OCI-LY1 (cell line): Measurements from ENCODE around the gene L3MBTL4.

ENCODE experiments used
- H2AFZ ChIP-seq: fragments of 200-600 bp; sonication (generic), shearing (Covaris generic); 2 replicates; pipeline ENCODE4 v1.6.0; 2014; ENCODE audit warnings: antibody characterized with exemption, mild to moderate bottlenecking, low read length
- H3F3A ChIP-seq: fragments of 200-600 bp; sonication (generic), shearing (Covaris generic); 2 replicates; pipeline ENCODE4 v1.6.0; 2014; ENCODE audit warnings: mild to moderate bottlenecking, antibody characterized with exemption, low read length, moderate library complexity; ENCODE audit not compliant: insufficient read depth
- H3K27ac ChIP-seq: fragments of 200-600 bp; sonication (generic); 2 replicates; pipeline ENCODE4 v1.5.1; 2014; ENCODE audit warnings: low read length, mixed run types, mild to moderate bottlenecking, low read depth; ENCODE audit not compliant: poor library complexity, severe bottlenecking
- H3K27me3 ChIP-seq: fragments of 200-600 bp; sonication (generic); 2 replicates; pipeline ENCODE4 v1.6.0; 2014; ENCODE audit warnings: antibody characterized with exemption, mild to moderate bottlenecking, low read length, moderate library complexity; ENCODE audit not compliant: insufficient read depth
- H3K36me3 ChIP-seq: fragments of 200-600 bp; sonication (generic); 2 replicates; pipeline ENCODE4 v1.6.1; 2014; ENCODE audit warnings: mild to moderate bottlenecking, antibody characterized with exemption, low read length, moderate library complexity, mixed read lengths; ENCODE audit not compliant: insufficient read depth
- H3K4me1 ChIP-seq: fragments of 200-600 bp; sonication (generic); 2 replicates; pipeline ENCODE4 v1.5.1; 2014; ENCODE audit warnings: mild to moderate bottlenecking, low read length, moderate library complexity; ENCODE audit not compliant: insufficient read depth, severe bottlenecking
- H3K4me2 ChIP-seq: fragments of 200-600 bp; sonication (generic), shearing (Covaris generic); 2 replicates; pipeline ENCODE4 v1.6.1; 2014; ENCODE audit warnings: low read length
- H3K4me3 ChIP-seq: fragments of 200-600 bp; sonication (generic); 2 replicates; pipeline ENCODE4 v1.5.1; 2014; ENCODE audit warnings: low read length, low read depth, mild to moderate bottlenecking, mixed read lengths; ENCODE audit not compliant: poor library complexity, severe bottlenecking
- H3K79me2 ChIP-seq: fragments of 200-600 bp; shearing (Covaris generic); 2 replicates; pipeline ENCODE4 v1.6.1; 2016; ENCODE audit warnings: mixed run types, low read length, mixed read lengths; ENCODE audit not compliant: insufficient read depth
- H3K9ac ChIP-seq: fragments of 200-600 bp; sonication (generic), shearing (Covaris generic); 2 replicates; pipeline ENCODE4 v1.6.1; 2014; ENCODE audit warnings: mild to moderate bottlenecking, low read length, mixed read lengths
- H3K9me2 ChIP-seq: fragments of 200-600 bp; sonication (generic), shearing (Covaris generic); 2 replicates; pipeline ENCODE4 v1.6.1; 2014; ENCODE audit warnings: low read depth, mild to moderate bottlenecking, low read length, mixed read lengths
- H3K9me3 ChIP-seq: fragments of 200-600 bp; shearing (Covaris generic); 2 replicates; pipeline ENCODE4 v1.6.1; 2014; ENCODE audit warnings: low read length, mixed read lengths
- H4K20me1 ChIP-seq: fragments of 200-600 bp; sonication (generic), shearing (Covaris generic); 2 replicates; pipeline ENCODE4 v1.6.0; 2016; ENCODE audit warnings: mild to moderate bottlenecking, low read length; ENCODE audit not compliant: insufficient read depth
- EZH2 ChIP-seq: fragments of 200-600 bp; sonication (generic), shearing (Covaris generic); IDR thresholded peaks from 2 replicates; pipeline ENCODE4 v1.8.0; 2017; ENCODE audit warnings: borderline replicate concordance, mixed run types, mild to moderate bottlenecking, antibody characterized with exemption, low read length, moderate library complexity, mixed read lengths
- TF ChIP-seq, protein P1 (sequence below): fragments of 200-600 bp; sonication (generic), shearing (Covaris generic); IDR thresholded peaks from 2 replicates; pipeline ENCODE4 v1.5.1; 2017; ENCODE audit warnings: mild to moderate bottlenecking, antibody characterized with exemption, low read length, moderate library complexity, mixed read lengths

L3MBTL4 gene

DNA sequence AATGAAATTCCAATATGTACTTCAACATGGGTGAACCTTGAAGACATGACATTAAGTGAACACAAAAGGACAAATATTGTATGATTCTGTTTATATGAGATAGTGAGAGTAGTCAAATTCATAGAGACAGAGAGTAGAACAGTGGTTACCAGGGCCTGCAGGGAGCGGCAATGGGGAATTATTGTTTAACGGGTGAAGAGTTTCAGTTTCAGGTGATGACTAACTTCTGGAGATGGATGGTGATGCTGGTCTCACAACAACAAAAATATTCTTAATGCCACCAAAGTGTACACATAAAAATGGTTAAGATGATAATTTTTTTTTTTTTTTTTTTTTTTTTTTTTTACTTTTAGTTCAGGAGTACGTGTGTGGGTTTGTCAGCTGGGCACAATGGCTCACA lies 410.0 kb downstream of the L3MBTL4 start:
- Histone ChIP-seq H3F3A (no peaks in the 10 kb centered on the region), H3K79me2 (no peaks in the 10 kb centered on the region), H3K4me2 (no peak overlapping the region), H3K27ac (no peak overlapping the region), H3K9ac (no peak overlapping the region), H3K9me3 (no peaks in the 10 kb centered on the region), H3K36me3 (no peaks in the 10 kb centered on the region), H3K9me2 (no peaks in the 10 kb centered on the region), H3K27me3 (no peaks in the 10 kb centered on the region), H3K4me1 (no peaks in the 10 kb centered on the region), H2AFZ (no peak overlapping the region), H4K20me1 (no peaks in the 10 kb centered on the region), H3K4me3 (no peak overlapping the region)
- TF ChIP-seq EZH2 = no peak
- TF ChIP-seq, protein P1, sequence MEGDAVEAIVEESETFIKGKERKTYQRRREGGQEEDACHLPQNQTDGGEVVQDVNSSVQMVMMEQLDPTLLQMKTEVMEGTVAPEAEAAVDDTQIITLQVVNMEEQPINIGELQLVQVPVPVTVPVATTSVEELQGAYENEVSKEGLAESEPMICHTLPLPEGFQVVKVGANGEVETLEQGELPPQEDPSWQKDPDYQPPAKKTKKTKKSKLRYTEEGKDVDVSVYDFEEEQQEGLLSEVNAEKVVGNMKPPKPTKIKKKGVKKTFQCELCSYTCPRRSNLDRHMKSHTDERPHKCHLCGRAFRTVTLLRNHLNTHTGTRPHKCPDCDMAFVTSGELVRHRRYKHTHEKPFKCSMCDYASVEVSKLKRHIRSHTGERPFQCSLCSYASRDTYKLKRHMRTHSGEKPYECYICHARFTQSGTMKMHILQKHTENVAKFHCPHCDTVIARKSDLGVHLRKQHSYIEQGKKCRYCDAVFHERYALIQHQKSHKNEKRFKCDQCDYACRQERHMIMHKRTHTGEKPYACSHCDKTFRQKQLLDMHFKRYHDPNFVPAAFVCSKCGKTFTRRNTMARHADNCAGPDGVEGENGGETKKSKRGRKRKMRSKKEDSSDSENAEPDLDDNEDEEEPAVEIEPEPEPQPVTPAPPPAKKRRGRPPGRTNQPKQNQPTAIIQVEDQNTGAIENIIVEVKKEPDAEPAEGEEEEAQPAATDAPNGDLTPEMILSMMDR = no peak

DNA sequence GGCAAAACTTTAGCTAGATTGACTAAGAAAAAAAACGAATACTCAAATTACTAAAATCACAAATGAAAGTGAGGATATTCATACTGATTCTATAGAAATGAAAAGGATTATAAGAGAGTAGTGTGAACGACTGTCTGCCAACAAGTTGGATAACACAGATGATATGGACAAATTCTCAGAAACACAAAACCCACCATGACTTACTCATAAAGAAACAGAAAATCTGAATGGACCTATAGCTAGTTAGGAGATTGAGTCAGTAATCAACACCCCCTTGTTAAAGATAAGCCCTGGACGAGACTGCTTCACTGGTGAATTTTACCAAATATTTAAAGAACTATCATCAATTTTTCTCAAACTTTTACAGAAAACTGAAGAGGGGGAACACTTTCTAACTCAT lies 410.6 kb downstream of the L3MBTL4 start:
- Histone ChIP-seq H3K27ac (no peak overlapping the region), H3K4me2 (no peak overlapping the region)

DNA sequence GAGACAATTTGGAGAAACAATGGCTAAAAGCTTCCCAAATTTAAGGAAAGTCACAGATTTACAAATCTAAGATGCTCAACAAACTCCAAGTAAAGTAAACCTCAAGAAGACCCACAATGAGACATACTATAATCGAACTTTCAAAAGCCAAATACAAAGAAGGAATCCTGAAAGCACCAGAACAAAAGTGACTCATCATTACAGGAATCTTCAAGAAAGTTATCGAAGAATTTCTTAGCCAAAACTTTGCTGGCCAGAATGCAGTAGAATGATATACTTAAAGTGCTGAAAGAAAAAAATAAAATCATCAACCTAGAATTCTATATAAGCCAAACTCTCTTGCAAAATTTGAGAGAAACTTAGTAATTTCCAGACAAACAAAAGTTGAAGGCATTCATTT lies 412.8 kb downstream of the L3MBTL4 start:
- no peaks in the 10 kb centered on the region for H3F3A ChIP-seq
- no peaks in the 10 kb centered on the region for H3K9me3 ChIP-seq
- H3K79me2 ChIP-seq = no peaks in the 10 kb centered on the region
- no peaks in the 10 kb centered on the region for H3K9me2 ChIP-seq
- no peak overlapping the region for H3K4me3 ChIP-seq
- H2AFZ ChIP-seq = no peak overlapping the region
- TF ChIP-seq, protein P1 = no peak
- no peak for TF ChIP-seq EZH2
- H3K4me2 ChIP-seq = no peak overlapping the region
- H3K9ac ChIP-seq = no peak overlapping the region
- H4K20me1 ChIP-seq = no peaks in the 10 kb centered on the region
- no peaks in the 10 kb centered on the region for H3K36me3 ChIP-seq
- no peak overlapping the region for H3K27ac ChIP-seq
- no peaks in the 10 kb centered on the region for H3K4me1 ChIP-seq
- no peaks in the 10 kb centered on the region for H3K27me3 ChIP-seq

More for the DNA sequence above, 410.6 kb downstream of the L3MBTL4 start:
- no peaks in the 10 kb centered on the region for H3K36me3 ChIP-seq
- no peaks in the 10 kb centered on the region for H3K27me3 ChIP-seq
- no peaks in the 10 kb centered on the region for H3F3A ChIP-seq
- H3K4me1 ChIP-seq = no peaks in the 10 kb centered on the region
- no peak overlapping the region for H3K4me3 ChIP-seq
- no peaks in the 10 kb centered on the region for H4K20me1 ChIP-seq
- H3K9me3 ChIP-seq = no peaks in the 10 kb centered on the region
- TF ChIP-seq EZH2 = no peak
- no peak overlapping the region for H3K9ac ChIP-seq
- no peaks in the 10 kb centered on the region for H3K9me2 ChIP-seq
- H2AFZ ChIP-seq = no peak overlapping the region
- H3K79me2 ChIP-seq = no peaks in the 10 kb centered on the region

DNA sequence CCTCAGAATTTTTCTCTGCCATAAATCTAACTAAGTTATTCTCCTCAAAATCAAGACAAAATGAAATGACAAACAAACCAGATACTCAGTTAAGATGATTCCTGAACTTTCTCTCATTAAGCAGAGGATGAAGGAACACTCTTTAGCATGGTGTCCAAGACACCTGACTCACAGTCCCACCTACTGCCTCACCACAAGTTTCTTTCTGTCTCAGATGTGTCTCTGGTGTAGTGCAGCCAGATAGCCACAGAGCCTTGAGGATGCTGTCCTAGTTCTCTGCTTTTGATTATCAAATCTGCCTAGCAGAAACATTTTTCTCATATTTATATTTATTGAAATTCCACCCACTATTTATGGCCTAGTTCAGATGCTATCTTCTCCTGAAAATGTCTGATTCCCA lies 415.8 kb downstream of the L3MBTL4 start:
- Histone ChIP-seq H3K27me3 (no peaks in the 10 kb centered on the region), H2AFZ (no peak overlapping the region), H3K9me3 (no peaks in the 10 kb centered on the region), H4K20me1 (no peaks in the 10 kb centered on the region), H3K27ac (no peak overlapping the region), H3K4me3 (no peak overlapping the region), H3K4me2 (no peak overlapping the region), H3K79me2 (no peaks in the 10 kb centered on the region), H3K36me3 (no peaks in the 10 kb centered on the region), H3K9ac (no peak overlapping the region), H3K9me2 (no peaks in the 10 kb centered on the region), H3F3A (no peaks in the 10 kb centered on the region), H3K4me1 (no peaks in the 10 kb centered on the region)
- TF ChIP-seq EZH2 = no peak
- TF ChIP-seq, protein P1 = no peak
